ENCODE results near the gene GPR148.
"Not testable (repeated sequence)": the region's sequence is repeated elsewhere in the genome, so short reads cannot be mapped to it uniquely, and the experiment has no call there.

Gene GPR148, protein sequence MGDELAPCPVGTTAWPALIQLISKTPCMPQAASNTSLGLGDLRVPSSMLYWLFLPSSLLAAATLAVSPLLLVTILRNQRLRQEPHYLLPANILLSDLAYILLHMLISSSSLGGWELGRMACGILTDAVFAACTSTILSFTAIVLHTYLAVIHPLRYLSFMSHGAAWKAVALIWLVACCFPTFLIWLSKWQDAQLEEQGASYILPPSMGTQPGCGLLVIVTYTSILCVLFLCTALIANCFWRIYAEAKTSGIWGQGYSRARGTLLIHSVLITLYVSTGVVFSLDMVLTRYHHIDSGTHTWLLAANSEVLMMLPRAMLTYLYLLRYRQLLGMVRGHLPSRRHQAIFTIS

DNA sequence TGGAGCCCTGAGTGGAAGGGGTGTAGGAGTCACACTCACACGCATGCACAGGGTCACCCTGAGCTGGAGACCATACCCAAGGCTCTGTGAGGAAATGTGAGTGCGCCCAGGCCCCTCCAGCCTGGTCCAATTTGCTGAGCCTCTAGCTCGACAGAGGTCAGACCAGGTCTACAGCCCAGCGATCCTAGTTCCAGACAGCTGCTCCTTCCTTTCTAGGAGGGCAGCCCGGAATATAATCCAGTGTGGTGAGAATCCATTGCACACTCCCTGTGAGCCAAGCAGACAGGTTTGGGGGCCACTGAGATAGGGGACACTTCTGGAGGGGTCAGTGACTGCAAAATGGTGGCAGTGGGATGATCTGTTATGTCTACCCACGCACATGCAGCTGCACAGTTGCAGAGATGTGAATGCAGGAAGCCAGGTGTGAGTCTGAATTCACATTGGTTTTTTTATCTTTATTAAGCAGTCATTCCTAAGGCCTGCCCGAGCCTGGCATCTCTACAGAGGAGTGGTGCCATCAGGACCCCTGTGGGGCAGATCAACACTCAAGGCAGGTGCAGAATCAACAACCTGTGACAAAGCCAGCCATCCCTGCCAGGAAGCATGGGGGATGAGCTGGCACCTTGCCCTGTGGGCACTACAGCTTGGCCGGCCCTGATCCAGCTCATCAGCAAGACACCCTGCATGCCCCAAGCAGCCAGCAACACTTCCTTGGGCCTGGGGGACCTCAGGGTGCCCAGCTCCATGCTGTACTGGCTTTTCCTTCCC, at the start of gene GPR148:
TSS of gene GPR148 (plus strand) at position 522 of the 768 bp plus-strand sequence. CDS start at position 604, 82 bp downstream.
- no peak for DNase-seq

DNA sequence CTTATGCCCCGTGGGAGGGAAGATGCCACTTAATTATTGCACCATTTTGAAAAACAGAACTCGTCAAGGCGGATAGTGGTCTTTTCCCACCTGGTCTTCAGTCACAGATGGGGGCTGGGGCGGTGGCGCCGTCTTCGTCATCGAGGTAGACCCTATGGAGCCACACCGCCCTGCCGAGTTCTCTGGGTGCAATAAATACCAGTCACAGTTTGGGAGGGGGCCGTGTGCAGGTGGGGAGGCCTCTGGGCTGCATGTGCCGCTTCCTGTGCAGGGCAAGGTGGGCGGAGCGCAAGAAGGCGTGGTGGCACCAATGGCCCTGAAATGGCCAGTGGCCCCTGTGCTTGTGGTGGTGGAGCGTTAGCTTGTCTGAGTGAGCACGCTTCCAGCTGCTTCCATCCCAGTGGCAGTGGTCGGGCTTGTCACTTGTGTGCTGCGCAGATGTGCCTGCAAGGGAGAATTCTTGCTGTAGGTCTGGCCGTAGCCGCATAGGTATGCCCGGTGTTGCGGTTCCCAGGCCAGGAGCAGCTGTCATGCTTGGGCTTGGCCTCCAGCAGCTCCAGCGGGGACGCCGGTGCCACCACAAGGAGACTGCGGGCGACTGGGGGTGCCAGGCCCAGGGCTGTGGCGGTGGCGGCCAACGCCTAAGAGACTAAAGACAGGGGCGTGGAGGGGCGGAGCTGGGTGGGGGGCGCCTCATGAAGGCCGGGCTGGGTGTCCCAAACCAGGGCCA, 36.7 kb upstream of the GPR148 start:
- not testable (repeated sequence) for DNase-seq

DNA sequence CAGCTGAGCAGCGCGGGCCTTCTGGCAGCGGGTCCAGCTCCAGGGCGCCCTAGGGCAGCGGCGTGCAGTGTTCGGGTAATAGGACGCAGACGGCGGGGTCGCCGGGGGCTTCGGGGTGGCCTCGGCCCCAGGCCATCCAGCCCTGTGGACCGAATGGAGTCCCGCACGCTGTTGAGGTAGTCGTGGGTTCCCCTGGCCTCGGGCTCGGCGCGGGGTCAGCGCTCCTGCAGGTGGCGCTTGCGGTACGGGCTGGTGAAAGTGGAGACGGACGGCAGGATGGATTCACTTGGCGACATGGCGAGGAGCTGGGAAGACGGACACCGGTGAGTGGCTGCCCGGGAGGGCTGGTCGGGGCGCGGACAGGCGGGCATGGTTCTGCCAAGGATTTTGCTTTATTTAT, 35.4 kb upstream of the GPR148 start:
- not testable (repeated sequence) for DNase-seq

DNA sequence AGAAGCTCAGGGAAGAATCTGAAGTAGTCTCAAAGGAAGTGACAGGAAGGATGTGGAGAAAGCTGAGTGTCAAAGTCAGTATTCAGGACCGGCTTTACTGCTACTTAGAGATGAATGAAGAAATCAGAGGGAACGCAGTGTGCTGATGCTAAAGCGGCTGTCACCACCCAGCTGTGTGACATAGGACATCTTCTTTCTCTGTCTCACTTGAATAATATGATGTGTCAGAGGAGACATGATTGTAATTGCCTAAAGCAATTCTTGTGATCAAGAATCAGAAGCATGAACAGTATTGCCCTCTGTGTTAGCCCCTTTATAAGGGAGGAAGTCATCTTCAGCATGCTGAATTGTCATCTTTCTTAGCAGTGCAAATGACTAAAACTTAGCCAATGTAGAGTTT, 25.6 kb upstream of the GPR148 start:
- not testable (repeated sequence) for DNase-seq

DNA sequence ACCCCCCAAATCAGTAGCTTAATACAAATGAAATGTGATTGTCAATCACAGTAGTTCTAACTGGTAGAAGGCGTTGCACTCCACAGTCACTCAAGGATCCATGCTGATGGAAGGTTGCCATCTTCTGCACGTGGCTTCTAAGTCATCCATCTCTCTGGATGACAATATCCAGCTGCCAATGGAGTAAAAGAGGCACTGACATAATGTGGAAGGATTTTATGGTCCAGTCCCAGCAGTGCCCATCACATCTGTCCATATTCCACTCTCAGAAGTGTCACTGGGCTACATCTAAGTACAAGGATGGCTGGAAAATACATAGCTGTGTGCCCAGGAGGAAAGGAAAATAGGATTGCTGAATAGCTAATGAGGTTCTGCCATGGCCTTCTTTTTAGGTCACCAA, 14.1 kb upstream of the GPR148 start:
- DNase-seq, result not testable (repeated sequence)

DNA sequence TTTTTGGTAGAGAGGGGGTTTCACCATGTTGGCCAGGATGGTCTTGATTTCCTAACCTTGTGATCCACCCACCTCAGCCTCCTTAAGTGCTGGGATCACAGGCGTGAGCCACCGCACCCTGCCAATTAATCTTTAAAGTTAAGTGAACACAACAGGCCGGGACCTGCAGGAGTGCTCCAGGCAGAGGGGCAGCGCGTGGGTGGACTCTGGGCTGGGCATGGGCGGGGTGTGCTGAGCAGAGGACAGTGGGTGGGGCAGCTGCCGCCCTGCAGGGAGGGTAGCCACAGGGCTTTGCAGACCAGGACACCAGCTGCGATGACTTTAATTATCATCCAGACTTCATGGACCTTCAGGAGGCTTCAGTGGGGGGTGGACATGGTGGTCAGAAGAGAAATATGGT, 8.8 kb upstream of the GPR148 start:
- DNase-seq, result no peak

DNA sequence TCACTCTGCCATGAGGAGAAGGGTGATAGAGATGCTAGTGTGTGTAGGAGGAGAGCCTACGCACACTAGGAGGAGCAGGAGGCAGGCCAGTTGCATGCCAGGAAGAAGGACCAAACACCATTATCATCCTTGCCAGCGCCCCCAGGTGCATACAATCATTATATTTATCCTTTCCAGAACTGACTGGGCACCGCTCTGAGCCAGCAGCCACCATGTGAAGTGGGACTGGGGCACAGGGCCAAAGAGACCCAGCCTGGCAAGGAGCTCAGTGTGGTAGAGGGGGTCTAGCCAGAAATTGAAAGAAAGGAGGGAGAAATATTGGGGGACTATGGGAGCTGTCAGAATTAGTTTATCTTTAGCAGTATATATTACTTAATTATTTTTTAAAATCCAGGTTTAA, 8.3 kb upstream of the GPR148 start:
- DNase-seq, result no peak

DNA sequence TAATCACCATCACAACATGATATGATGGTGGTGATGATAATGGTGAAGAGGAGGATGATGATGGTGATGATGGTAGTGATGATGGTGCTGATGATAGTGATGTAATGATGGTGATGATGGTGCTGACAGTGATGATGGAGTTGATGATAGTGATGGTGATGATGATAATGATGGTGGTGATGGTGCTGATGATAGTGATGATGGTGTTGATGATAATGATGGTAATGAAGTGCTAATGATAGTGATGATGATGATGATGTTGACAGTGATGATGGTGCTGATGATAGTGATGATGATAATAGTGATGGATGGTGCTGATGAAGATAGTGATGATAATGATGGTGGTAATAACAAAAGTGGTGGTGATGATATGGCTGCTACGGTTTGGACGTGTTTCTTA, 4.4 kb upstream of the GPR148 start:
- no peak for DNase-seq

DNA sequence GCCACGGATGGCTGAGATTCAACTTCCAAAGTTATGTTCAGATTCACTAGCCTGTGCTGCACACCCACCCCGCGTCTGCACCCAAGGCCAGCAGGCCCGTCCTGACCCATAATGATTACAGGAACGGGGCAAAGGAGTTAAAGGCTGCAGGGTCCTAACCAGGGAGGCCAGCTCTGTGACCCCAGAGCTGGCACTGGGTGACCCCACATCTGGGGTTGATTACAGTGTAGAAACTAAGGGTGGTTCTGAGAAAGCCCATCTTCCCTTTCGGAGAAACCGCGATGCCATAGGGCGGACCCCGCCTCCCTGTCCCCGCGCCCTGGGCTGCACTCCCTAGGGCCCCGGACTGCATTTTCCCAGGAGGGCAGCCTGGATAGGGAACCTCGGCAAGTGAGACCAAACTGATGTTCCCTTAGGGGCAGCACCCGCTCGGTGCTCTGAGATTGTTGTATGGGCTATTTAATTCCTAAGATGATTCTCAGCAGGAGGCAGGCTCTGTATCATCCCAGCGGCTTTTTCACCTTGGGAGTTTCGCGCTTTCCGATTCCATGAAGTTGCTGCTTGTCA, 2.2 kb upstream of the GPR148 start:
- DNase-seq, result no peak

DNA sequence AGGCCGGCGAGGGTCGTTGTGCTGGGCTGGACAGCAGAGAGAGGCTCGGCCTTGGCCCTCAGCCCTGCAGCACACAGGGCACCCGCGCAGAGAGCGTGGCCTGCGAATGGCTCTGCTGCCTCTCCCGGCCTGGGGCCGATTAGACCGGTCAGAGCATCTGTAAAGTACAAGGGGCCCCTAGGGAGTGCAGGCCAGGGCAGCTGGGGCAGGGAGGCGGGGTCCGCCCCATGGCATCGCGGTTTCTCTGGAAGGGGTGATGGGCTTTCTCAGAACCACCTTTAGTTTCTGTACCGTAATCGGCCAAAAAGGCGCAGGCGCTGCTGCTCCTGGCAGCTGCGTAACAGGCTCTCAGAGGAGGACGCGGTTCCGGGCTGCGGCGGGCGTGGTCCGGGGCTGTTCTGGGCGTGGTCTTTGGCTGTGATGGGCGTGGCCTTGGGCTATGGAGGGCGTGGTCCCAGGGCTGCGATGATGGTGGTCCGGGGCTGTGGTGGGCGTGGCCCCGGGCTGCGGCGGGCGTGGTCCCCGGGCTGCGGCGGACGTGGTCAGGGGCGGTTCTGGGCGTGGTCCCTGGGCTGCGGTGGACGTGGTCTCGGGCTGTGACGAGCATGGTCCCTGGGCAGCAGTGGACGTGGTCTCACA, 1.5 kb upstream of the GPR148 start:
- DNase-seq, result peak; percentile 87

DNA sequence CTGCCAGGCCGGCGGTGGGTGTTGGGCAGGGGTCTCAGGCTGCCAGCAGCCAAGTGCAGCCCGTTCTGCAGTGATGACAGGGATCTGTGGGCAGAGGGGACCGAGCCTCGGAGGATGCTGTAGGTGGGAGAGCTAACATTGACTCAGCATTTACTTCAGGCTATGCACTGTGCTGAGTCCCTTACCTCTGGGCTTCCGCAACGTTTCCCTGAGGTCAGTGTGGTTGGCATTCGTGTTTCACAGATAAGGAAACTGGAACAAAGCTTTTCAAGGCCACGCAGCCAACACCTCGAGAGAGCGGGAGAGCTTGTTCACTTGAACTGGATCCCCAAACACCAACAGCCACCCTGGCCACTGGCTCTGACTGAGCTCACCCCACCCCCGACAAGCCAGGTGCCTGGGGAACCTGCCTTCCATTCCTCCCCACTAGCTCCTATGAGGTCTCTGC, 839 bp upstream of the GPR148 start:
- DNase-seq, result peak; percentile 19

DNA sequence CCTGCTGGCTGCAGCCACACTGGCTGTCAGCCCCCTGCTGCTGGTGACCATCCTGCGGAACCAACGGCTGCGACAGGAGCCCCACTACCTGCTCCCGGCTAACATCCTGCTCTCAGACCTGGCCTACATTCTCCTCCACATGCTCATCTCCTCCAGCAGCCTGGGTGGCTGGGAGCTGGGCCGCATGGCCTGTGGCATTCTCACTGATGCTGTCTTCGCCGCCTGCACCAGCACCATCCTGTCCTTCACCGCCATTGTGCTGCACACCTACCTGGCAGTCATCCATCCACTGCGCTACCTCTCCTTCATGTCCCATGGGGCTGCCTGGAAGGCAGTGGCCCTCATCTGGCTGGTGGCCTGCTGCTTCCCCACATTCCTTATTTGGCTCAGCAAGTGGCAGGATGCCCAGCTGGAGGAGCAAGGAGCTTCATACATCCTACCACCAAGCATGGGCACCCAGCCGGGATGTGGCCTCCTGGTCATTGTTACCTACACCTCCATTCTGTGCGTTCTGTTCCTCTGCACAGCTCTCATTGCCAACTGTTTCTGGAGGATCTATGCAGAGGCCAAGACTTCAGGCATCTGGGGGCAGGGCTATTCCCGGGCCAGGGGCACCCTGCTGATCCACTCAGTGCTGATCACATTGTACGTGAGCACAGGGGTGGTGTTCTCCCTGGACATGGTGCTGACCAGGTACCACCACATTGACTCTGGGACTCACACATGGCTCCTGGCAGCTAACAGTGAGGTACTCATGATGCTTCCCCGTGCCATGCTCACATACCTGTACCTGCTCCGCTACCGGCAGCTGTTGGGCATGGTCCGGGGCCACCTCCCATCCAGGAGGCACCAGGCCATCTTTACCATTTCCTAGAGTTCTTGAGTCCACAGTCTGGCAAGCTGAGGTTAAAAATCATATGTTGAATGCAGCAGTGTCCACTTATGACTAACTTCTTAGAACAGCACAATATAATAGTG, 741 bp downstream of the GPR148 start:
- no peak for DNase-seq

DNA sequence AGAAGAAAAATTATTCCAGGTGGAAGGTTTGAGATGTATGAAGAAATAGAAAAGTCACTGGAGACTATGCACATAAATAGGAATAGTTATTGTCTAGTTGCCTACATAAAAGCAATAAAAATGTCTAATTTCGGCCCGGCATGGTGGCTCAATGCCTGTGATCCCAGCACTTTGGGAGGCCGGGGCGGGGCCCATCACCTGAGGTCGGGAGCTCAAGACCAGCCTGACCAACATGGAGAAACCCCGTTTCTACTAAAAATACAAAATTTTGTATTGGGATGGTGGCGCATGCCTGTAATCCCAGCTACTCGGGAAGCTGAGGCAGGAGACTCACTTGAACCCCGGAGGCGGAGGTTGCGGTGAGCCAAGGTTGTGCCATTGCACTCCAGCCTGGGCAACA, 3.4 kb downstream of the GPR148 start:
- DNase-seq, result not testable (repeated sequence)

DNA sequence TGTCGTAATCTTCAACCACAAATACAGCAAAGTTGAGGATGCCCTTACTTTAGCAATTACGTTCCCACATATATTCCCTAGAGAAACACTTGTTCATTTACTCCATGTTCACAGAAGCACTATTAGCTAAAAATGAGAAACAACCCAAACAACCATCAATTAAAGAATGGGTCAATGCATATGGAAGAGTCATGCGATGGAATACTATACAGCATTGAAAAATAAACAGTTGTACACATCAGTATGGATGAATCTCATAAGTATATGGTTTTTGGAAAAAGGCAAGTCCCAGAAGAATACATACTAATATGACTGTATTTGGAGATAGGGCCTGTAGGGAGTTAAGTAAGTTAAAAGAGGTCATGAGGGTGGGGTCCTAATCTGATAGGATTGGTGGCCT, 6.3 kb downstream of the GPR148 start:
- no peak for DNase-seq

DNA sequence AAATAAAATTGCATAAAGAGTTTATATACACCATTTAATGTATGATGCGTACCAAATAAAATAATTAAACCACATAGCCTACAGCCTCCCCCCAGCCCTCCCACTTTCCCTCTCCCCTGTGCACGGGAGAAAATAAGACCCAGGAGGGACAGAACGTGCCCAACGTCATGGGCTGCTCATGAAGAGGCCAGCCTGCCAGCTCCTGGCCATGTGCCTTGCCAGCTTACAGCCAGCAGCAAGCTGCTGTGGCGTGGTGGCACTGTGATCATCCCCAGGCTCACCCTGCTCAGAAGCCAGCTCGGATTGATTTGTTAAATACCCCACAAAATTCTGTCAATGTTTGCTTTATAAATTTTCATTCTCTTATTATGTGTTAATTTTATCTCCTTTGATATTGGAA, 7.6 kb downstream of the GPR148 start:
- DNase-seq, result no peak

DNA sequence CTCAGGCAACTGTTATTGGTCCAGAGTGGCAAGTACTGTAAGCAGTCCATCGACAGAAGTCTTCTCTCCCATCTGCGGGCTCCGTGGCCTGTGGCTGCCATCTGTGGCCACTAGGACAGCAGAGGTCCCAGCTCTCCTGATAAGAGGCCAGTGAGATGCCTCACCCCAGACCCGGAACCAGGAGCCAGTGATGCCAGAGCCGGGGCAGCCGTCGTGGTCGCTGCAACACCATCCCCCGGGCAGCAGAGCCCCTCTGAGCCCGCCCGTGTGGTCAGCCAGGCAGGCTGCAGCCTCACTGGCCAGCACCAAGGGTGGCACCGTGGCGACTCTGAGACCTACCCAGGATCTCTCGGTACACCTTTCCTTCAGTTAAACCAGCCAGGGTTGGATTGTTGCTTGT, 8.7 kb downstream of the GPR148 start:
- no peak for DNase-seq

DNA sequence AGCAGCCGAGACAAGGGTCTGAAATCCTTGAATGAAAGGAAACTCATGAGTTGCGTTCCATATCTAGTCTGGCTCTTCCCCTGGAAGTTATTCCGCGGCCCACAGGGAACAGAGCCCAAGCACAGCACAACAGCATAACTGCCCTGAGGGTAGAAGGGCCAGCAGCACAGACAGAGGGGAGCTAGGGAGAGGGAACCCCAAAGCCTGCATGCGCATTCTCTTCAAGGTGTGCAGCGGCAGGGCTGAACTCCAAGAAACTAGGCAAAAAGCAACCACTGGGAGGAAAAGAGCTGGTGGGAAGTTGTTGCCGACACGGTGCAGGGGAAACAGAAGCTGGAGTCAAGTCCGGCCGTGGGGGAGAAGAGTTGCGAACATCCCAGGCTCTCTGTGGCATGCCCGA, 11.8 kb downstream of the GPR148 start:
- no peak for DNase-seq

DNA sequence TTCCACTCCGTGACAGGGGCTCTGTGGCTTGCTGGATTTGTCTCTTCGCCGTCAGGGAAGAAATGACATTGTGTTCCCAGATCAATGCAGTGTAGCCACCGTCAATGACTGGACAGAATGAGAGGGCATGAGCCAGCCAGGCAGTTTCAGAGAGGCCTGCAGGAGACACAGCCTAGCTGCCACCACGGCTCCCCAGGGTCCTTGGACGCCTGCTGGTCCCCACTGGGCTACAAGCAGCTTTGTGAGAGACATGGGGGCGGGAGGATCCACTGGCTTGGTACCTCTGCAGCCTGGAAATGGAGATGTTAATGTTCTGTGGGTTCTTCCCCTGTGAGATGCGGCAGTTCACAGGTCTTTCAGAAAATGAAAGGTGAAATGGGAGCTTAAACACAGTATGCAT, 14.4 kb downstream of the GPR148 start:
- DNase-seq, result no peak

DNA sequence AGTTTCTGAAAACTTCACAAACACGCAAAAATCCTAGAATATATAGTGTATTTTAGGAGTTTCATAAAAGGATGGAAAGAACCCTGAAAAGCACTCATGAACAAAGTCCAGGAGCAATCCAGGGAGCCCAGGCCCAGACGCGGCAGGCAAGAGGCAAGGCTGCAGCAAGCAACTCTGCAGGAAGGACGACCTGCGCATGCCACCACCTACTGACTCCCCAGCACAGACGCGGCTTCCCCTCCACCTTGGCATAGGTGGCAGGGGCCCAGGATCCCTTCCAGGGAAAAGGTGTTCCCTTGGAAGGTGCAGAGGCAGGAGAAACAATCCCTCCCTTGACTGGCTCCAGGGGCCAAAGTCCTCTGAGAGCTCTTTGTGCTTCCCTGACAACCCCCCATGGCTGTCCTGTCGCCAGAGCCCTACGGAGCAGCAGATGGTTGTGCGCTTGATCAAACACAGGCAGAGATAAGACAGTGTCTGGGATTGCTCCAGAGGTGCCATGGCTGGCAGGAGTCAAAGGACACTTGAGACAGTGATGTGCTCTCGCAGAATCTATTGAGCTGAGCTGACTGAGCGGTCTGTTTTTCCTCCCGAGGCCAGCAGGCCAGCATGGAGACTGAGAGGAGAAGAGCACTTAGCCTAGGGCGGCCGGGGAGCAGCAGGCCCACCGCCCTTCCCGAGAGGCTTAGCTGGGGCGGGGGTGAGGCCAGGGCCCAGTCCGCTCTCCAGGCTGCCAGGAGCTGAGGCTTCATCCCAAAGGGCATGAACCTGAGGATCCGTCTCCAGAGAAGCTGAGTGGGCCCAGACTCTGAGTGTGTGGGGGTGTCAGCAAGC, 15.6 kb downstream of the GPR148 start:
- no peak for DNase-seq

DNA sequence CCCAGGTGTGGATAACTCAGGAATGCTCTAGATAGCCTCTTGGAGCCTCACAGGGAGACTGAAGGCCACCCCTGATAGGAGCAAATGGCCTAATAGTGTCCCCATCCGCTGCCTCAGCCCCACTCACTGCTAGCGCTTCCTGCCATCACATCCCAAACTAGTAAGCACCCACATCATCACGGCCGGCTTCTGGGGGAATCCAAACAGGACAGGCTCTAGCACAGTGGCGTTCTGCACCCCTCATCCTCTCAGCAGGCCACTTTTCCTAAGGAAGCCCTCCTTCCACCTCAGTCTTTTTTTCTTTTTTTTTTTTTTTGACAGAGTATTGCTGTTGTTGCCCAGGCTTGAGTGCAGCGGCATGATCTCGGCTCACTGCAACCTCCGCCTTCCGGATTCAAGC, 20.2 kb downstream of the GPR148 start:
- DNase-seq, result no peak

DNA sequence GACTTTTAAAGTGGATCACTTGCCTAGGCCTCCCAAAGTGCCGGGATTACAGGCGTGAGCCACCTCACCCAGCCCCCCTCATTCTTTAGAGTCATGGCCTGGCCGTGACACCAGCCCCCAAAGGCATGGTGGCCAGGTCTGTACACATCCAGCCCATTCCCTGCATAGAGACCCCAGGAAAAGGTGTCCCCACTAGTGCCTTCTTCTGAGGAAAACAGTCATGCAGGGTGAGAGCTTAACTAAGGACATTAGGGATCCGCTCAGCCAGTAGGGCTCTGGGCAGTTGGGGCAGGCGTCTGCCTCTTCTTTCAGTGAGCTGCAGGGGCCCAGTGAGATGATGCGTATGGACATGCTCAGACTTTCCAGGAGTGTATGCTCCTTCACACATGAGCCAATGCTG, 20.8 kb downstream of the GPR148 start:
- no peak for DNase-seq

All from activated effector memory CD4-positive, alpha-beta T cell treated with Interleukin-2 at 50 U/mL for 16 hours (primary cell).